ENCODE data around the gene GSTT2B. TPM values are rescaled to one million over a fixed set of nuclear protein-coding genes. Genes with fewer than 3 reads are reported as not detected.
"Not testable (repeated sequence)": the region's sequence is repeated elsewhere in the genome, so short reads cannot be mapped to it uniquely, and the experiment has no call there.

Gene GSTT2B, protein sequence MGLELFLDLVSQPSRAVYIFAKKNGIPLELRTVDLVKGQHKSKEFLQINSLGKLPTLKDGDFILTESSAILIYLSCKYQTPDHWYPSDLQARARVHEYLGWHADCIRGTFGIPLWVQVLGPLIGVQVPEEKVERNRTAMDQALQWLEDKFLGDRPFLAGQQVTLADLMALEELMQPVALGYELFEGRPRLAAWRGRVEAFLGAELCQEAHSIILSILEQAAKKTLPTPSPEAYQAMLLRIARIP
- polyA plus RNA-seq (ENCODE audit: insufficient read depth in 1 of 5, insufficient read length in 5 of 5, low replicate concordance in 1 of 5): 10 to 100 TPM in 2 of 5 donors, 1 to 10 TPM in 3; 7.1 to 23.0 (median 9.4) TPM
- long read RNA-seq, donor 1, transcript GSTT2B-201 (5 exons, 1,099 nt): major isoform, 15 of 17 reads
- long read RNA-seq, donor 1, partial matches to known transcripts: 0 of 17 reads
- long read RNA-seq, donor 1, other reads (novel, unspliced or antisense): 0 of 17 reads
- long read RNA-seq, donor 2, transcript GSTT2B-201 (5 exons, 1,099 nt): major isoform, 9 of 11 reads
- long read RNA-seq, donor 2, partial matches to known transcripts: 0 of 11 reads
- long read RNA-seq, donor 2, other reads (novel, unspliced or antisense): 0 of 11 reads
- long read RNA-seq, donor 3, partial matches to known transcripts: 0 of 1 reads
- long read RNA-seq, donor 3, other reads (novel, unspliced or antisense): 0 of 1 reads
- long read RNA-seq, donor 4: 0 reads
- long read RNA-seq, donor 5, partial matches to known transcripts: 0 of 1 reads
- long read RNA-seq, donor 5, other reads (novel, unspliced or antisense): 0 of 1 reads
- long read RNA-seq, donor 6, transcript GSTT2B-201 (5 exons, 1,099 nt): major isoform, 17 of 19 reads
- long read RNA-seq, donor 6, partial matches to known transcripts: 0 of 19 reads
- long read RNA-seq, donor 6, other reads (novel, unspliced or antisense): 0 of 19 reads
- long read RNA-seq, donor 7, partial matches to known transcripts: 0 of 1 reads
- long read RNA-seq, donor 7, other reads (novel, unspliced or antisense): 0 of 1 reads
- long read RNA-seq, donor 8: 0 reads

DNA sequence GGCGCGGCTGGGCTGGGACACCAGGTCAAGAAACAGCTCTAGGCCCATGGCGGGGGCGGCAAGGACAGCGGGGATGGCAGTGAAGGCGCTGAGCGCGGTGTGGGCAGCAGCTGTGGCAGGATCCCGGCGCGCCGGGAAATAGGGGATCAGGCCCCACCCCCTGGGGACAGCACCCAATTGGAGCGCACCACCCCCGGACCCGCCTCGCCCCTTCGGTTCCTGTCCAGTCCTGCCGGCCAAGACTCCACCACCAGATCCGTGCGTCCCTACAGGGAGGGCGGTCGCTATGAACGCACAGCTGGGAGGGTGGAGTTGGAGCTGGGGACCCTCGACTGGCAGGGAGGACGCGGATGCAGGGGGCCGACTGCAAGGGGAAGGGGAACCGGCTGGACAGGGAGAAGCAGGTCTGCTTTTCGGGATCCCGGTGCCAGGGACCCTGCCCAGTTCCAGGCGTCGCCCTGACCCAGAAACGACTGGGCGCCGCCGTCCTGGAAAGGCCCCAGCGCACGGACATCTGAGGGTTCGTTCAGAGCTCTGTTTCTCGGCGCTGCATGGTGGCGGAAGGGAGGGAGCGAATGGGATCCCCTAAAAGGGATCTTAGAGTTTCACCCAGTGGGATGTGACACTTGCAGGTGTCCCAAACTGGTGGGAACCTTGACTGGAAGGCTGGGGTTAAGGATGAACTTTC is at the start of gene GSTT2B:
Gene GSTT2B, minus strand, starts transcription at position 112 of the 688 bp plus-strand sequence. Its CDS starts 64 bp downstream, at position 48.
- not testable (repeated sequence) for DNase-seq

DNA sequence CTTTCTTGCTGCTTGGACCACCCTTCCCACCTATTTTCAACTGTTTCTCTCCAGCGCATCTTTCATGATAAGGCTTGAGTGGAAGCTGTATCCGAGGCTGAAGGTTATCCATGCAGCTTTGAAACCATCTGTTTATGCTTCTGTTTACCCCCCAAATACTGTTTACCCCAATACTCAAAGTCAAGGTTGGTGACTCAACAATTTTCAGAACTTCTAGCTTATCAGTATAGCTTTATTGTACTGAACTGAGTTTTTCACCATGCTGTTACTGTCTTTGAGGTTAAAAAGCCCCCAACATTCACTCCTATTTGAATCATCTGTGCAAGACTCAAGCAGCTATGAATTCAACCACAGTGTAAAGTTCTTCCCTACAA is 49.0 kb upstream of the GSTT2B start:
- DNase-seq: no peak

DNA sequence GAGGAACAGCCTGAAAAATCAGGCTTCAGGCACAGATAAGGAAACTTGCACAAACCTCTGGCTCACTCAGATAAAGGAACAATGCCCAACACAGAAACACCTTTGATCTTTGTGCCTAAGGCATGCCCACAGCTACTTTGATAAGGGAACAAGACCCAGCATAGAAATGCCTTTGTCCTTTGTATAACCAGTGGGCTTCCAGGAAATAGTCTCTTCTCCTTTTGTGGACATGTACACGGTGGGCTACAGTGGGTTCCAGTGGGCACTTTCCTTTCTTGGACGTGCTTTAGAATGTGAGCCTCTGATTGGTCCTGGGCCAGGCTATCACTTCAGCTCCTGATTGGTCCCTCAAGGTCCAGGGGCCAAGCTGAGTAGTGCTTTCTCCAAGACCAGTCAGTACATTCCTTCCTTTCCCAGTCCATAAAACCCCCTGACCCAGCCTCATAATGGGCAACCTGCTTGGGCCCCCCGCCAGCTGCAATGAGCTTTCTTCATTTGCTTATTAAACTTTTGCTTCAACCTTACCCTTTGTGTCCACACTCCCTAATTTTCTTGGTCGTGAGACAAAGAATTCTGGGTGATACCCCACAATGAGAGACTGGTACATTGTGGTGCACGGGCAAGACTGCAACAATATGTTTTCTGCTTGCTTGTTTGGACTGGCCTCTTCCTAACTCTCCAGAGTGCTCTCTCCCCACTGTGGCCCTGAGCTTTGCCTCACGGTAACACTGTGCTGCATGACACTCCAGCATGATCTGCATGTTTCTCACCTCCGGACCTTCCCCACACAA is 48.4 kb upstream of the GSTT2B start:
- no peak for DNase-seq

DNA sequence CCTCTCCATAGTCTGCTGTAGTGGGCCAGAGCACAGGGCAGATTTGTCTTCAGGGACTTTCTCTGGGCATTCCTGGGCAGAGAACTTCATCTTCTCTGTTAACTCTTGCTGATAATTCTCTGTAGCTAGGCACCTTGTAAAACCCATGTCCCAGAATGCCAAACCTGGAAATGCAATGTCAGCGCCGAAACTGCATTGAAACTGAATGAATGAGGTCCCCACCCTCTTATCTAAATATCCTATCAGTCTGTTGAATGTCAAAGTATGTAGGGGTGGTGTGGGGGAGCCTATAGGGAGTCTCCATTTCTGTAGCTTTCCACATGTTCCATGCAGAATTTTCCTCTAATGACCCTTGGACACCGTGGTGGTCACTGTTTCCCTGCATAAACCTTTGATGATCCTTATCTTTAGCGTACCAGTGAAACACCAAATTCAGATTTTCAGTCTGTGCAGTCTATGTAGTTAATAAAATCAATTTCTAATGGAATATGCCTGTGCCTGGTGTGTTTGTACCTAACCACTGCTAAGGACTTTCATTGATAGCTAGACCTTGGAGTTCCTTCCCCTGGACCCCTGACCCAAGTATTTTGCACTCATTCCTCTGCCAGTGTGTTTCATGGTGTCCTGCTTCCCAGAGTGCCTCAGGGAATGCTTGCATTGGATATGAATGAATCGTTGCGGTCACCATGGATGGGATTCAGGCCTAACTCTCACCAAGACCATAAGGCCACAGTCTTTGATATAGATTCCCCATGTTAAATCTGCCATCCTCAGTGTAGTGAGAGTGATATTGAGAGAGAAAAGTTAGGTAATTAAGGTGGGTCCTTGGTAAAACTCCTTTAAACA is 47.6 kb upstream of the GSTT2B start:
- no peak for DNase-seq

DNA sequence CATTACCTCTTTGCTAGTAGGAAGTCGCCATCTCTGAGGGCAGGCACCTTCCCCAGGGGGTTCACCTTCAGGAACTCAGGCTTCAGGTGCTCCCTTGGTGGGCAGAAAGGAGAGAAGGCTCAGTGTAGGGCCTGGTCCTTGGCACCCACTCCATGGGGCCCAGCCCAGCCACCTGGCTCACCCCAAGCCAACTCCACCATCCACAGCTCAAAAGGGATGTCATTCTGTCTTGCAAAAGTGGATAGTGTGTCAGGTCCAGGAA is 47.0 kb upstream of the GSTT2B start:
- no peak for DNase-seq

DNA sequence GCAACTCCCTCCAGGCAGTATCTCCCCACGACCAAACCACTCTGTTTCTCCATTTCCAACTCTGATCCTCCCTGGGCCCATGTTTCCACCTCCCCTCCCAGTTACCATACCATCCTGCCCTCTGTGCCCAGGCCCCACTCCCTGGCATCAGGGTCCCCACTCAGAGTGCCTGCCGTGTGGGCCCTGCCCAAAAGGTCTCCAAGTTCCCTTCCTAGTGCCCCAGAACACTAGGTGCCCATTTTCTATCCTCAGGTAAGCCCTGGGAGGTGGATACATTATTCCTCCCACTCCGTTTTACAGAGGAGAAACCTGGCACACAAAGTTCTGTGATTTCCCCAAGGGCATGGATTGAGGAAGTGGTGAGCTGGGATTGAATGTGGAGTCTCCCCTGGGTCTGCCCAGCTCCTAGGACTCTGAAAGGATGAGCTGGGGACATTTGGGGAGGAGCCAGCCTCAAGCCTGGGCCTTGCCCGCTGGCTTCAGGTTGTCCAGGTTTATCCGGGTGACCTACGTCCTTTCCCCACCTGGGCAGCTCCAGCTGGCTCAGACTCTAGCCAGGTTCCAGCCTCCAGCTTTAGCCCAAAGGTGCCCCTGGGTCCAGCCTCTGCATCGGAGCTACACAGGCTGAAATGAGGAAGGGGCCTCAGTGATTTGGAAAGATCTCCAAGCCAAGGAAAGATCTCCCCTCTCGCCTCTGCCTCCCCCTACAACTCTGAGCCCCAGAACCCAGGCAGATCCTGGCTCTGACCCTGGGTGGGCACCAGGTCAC is 46.4 kb upstream of the GSTT2B start:
- DNase-seq: no peak

DNA sequence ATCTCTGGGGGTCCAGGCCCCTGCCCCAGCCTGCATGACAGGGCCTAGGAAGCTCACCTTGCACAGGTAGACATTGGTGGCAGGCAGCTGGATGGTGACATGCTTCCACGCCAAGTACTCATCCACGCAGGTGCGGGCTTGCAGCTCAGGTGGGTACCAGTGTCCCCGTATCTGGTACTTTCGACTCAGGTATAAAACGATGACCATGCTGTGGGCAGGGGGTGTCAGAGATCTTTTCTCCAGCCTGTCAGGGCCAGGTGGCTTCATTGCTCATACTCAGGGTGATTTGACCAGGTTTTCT is 45.9 kb upstream of the GSTT2B start:
- DNase-seq: no peak

DNA sequence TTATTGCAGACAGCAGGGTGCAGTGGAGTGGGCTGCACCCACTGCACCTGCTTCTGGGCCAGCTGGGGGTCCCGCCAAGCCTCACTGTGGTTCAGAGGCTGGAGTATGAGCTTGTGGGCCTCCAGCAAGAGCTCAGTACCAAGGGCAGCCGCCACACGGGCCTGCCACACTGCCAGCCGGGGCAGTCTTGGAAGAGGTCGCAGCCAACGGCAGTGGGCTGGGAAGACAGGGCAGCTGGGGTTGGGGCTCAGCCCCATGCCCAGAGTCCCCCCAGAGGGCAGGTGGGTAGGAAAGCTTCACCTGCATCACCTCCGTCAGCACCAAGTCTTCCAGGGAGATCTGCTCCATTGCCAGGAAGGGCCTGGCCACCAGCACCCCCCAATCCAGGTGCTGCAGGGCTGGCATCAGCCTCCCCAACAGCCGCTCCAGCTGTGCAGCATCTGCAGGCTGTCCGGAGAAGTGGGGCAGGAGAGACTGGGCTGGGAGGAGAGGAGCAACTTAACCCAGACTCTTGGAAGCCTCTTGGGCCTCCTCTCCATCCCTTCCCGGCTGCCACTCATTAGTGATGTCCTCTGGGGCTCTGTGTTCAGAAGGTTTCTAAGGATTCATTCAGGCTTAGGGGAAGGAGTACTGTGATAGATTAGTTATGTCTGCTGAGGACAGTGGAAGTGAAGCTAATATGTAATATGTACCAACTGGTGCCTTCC is 45.4 kb upstream of the GSTT2B start:
- DNase-seq: no peak

DNA sequence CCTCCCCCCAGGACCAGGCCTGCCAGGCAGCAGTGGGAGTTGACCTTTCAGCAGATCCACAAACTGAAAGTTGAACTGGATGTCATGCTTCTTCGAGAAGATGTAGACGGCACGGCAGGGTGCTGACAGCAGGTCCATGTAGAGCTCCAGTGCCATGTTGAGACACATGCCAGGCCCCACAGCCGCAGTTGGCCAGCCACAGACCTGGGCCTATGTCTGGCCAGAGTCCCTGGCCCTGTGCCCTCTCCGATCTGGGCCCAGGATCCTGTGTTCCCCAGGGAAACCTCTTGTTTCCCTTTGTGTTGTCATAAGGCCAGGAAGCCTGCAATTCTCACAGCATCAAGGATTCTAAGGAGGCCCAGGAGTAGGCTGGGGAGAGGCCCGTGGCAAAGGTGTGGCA is 44.2 kb upstream of the GSTT2B start, which contains the start of gene GSTT4:
Gene GSTT4, minus strand, starts transcription at position 253 of the 400 bp plus-strand sequence. Its CDS starts 97 bp downstream, at position 156.
- DNase-seq: no peak

DNA sequence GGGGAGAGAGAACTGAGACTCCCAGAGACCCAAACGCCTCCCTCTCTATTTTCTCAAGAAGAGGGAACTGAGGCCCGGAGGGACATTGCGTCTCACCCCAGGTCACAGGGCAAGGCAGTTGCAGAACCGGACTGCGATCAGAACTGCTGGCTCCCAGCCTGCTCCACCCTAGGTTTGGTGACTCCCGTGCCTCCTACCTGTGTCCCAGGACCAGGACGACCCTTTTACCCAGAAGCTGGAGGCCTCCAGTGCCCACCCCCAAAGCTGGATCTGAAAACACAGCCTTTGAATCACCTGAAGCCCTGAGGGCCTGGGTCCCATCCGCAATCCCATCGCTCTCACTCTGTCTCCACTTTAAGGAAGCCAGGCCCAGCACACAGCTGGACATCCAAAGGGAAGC is 42.9 kb upstream of the GSTT2B start:
- DNase-seq: no peak

DNA sequence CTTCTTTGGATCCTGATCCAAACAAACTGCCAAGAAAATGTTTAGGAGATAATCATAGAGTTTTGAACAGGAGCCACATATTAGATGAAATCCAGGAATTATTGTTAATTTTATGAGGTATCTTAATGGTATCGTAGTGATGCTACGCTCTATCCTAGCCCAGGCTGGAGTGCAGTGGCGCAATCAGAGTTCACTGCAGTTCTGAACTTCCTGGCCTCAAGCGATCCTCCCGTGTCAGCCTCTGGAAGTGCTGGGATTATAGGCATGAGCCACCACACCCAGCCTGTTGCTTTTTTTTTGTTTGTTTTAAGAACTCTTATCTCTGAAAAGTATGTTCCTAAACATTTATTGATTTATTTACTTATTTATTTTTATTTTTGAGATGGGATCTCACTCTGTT is 41.9 kb upstream of the GSTT2B start:
- no peak for DNase-seq

DNA sequence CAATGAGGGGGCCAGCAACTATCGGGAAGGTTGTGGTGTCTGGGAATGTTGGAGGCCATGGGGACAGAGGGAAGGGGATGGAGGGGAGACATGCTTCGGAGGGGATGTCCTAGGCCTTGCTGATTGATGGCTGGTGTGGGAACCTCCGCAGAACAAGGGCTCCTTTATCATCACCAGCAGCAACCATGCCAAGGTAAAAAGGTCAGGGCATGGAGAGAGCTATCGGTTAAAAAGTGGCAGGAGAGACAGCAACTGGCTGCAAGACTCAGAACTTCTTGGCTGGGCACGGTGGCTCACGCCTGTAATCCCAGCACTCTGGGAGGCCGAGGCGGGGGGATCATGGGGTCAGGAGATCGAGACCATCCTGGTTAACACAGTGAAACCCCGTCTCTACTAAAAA is 41.3 kb upstream of the GSTT2B start:
- no peak for DNase-seq

DNA sequence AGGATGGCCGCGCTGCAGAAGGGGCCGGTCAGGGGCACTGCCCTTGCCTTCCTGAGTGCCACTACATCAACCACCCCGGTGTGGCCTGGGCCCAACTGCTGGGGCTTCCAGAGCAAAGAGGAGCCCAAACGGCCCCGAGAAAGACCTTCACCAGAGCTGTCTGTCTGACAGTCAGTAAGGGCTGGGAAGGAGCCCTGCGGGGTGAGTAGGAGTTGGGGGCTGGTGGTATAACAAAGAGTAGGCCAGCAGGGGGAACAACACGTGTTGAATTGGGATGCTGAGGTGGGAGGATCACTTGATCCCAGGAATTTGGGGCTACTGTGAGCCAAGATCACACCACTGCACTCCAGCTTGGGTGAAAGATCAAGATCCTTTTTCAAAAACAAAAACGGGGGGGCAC is 40.3 kb upstream of the GSTT2B start:
- DNase-seq: no peak

DNA sequence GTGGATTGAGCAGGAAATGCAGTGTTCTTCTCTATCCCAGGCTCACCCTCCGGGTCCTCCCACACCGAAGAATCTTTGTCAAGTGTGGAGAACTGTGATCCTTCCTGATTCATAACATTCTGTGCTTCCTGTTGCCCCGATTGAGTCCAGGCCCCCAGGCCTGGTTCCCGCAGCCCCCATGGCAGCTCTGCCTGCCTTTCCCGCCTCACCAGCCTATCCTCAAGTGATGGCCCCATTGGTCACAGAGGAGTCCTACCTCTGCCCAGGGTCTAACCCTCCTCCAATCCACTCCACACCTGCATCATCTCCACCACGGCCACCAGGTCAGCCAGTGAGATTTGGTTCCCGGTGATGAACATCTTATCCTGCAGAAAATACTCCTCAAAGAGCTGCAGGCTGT is 38.8 kb upstream of the GSTT2B start:
- not testable (repeated sequence) for DNase-seq

DNA sequence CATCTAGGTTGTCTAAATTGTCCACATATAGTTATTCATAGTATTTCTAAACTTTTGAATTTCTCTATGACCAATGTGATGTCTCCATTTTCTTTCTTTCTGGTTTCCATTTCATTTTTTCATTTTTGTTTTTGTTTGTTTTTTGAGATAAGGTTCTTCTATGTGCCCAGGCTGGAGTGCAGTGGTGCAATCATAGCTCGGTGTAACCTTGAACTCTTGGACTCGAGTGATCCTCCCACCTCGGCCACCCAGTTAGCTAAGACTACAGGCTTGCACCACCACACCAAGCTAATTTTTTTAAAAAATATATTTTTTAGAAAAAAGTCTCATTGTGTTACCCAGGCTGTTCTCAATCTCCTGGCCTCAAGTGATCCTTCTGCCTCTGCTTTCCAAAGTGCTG is 36.1 kb upstream of the GSTT2B start:
- DNase-seq: no peak

DNA sequence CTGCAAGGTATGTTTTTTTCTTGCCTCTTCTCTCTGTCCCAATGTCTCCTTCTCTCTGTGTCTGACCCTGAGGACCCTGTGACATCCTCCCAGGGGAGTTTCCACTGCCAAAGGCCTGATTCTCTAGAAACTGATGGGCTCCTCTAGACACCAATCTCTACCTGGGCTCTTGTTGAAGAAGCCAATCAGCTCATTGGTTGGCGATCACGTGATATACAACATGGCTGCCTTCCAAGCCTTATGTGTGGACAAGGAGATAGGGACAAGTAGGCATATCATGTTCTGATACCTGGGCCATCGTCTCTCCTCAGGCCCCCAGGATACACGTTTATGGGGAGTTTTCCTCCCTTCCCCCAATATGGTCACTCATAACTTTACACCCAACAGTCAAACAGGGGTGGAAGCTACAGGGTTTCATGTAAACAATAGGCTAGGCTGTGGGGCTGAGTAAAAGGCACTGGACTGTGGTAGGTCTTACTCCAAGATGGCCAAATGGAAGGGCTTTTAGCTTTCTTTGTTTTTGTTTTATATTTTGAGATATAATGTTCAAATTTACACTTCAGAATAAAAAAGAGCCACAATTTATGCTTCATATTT is 32.7 kb upstream of the GSTT2B start:
- DNase-seq: not testable (repeated sequence)

DNA sequence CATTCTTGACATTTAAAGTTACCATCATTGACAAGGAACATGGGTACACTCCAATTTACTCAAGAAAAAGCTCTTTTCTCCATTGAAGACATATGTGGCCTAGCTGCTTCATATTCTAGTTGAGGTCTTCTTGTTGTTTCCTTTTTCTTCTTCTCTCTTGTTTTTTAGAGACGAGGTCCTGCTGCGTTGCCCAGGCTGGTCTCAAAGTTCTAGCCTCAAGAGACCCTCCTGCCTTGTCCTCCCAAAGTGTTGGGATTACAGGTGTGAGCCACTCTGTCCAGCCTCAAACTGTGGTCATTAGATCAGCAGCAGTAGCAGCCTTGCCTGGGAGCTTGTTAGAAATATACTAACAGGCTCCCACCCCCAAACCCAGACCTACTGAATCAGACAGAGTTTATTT is 32.1 kb upstream of the GSTT2B start:
- DNase-seq: not testable (repeated sequence)

DNA sequence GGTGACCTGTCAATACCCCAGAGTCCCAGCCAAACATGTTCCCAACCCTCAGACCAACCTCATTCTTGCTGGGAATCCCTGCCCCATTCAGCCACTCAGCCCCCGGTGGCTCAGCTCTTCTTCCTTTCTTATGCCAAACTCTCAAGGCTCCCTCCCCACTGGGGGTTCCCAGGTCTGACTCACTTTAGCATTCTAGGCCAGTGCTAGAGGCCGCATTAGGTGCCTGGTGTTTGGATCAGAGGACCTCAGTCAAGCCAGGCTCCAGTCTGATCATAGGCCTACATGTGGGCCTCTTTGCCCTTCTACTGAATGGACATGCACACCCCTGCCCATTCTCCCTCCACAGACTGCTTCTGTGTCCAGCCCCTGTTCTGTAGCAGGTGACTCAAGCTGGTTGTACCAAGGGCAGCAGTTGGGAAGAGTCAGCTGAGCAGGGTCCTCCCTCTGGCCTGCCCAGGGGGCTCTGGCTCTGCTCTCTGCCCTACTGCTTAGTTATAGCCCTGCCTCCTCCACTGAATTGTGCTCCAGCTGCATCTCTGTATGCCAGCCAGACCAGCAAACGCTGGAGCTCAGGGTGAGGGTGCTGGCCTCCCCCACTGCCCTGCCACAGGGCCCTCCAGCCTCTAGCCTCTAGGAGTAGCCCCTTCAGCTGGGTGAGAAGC is 28.7 kb upstream of the GSTT2B start:
- DNase-seq: not testable (repeated sequence)

All from right lung (tissue), 10 donors.